ENCODE data around the gene YDJC. TPM values are rescaled to one million over a fixed set of nuclear protein-coding genes. Genes with fewer than 3 reads are reported as not detected.

The YDJC gene
- total RNA-seq, 1 experiment from 2014 or later, result 79.4 TPM

- peaks cover 4% of the 10 kb centered on the region; the same call in 1 of the 2 replicates for H3K4me1 ChIP-seq (ENCODE audit: insufficient read depth, low read length)
- CTCF ChIA-PET, result no interaction called here
- no peaks in the 10 kb centered on the region for H3K9me3 ChIP-seq (ENCODE audit: low read length)
- H3K36me3 ChIP-seq (ENCODE audit: low read depth, low read length), result no peaks in the 10 kb centered on the region
- no peaks in the 10 kb centered on the region for H3F3A ChIP-seq (ENCODE audit: low read length, unreplicated experiment)
- POLR2A ChIA-PET (ENCODE audit: unreplicated experiment), result no interaction called here
- TF ChIP-seq EZH2phosphoT487 (IDR thresholded peaks at IDR 0.05; ENCODE audit: borderline replicate concordance, low read length), result no peak
- TF ChIP-seq CTCF (conservative IDR thresholded peaks at IDR 0.05; ENCODE audit: low read depth, low read length), result no peak
- no peak for TF ChIP-seq EZH2 (IDR thresholded peaks at IDR 0.05; ENCODE audit: low read length, unreplicated experiment)
- no peak overlapping the region for H3K4me3 ChIP-seq (ENCODE audit: low read length)
- no peaks in the 10 kb centered on the region for H3K27me3 ChIP-seq (ENCODE audit: low read length)
- H3K4me2 ChIP-seq (ENCODE audit: low read length), result no peak overlapping the region
- H3K9me2 ChIP-seq (replicated peaks; ENCODE audit: low read length), result no peaks in the 10 kb centered on the region
- no peaks in the 10 kb centered on the region for H4K20me1 ChIP-seq (ENCODE audit: low read length)
- no peak for ATAC-seq
- BruUV-seq (replicated peaks), result no TSS peak
- H3K9ac ChIP-seq (ENCODE audit: low read length), result no peak overlapping the region
- H3K27ac ChIP-seq (ENCODE audit: low read length), result no peak overlapping the region
- no peak overlapping the region for H2AFZ ChIP-seq (ENCODE audit: low read length)
- intact Hi-C loops (cut with micrococcal nuclease), result no loop called here
- DNase-seq, result no peak
- peaks cover 8% of the 10 kb centered on the region for H3K79me2 ChIP-seq (ENCODE audit: low read length)
Observed at GRCh38 chr22:21661991-21662390, 32.2 kb upstream of the YDJC start.

- no peak for DNase-seq
- Histone ChIP-seq H3K79me2 (ENCODE audit: low read length) (no peaks in the 10 kb centered on the region), H3K4me2 (ENCODE audit: low read length) (no peak overlapping the region)
Observed at GRCh38 chr22:21660904-21661303, 31.1 kb upstream of the YDJC start.

More at GRCh38 chr22:21660904-21661303, 31.1 kb upstream of the YDJC start:
- CTCF ChIA-PET, result no interaction called here
- Histone ChIP-seq H3K9me3 (ENCODE audit: low read length) (no peaks in the 10 kb centered on the region), H4K20me1 (ENCODE audit: low read length) (no peaks in the 10 kb centered on the region), H3K4me1 (ENCODE audit: insufficient read depth, low read length) (peaks cover 4% of the 10 kb centered on the region; the same call in 1 of the 2 replicates), H3K27ac (ENCODE audit: low read length) (no peak overlapping the region), H2AFZ (ENCODE audit: low read length) (no peak overlapping the region), H3K9ac (ENCODE audit: low read length) (no peak overlapping the region), H3K9me2 (replicated peaks; ENCODE audit: low read length) (no peaks in the 10 kb centered on the region), H3K4me3 (ENCODE audit: low read length) (no peak overlapping the region), H3F3A (ENCODE audit: low read length, unreplicated experiment) (no peaks in the 10 kb centered on the region), H3K36me3 (ENCODE audit: low read depth, low read length) (no peaks in the 10 kb centered on the region), H3K27me3 (ENCODE audit: low read length) (no peaks in the 10 kb centered on the region)
- BruUV-seq (replicated peaks), result no TSS peak
- TF ChIP-seq EZH2phosphoT487 (IDR thresholded peaks at IDR 0.05; ENCODE audit: borderline replicate concordance, low read length) (no peak), CTCF (conservative IDR thresholded peaks at IDR 0.05; ENCODE audit: low read depth, low read length) (no peak), EZH2 (IDR thresholded peaks at IDR 0.05; ENCODE audit: low read length, unreplicated experiment) (no peak)
- POLR2A ChIA-PET (ENCODE audit: unreplicated experiment), result no interaction called here
- no peak for ATAC-seq
- intact Hi-C loops (cut with micrococcal nuclease), result no loop called here
